ENCODE measurements around the gene ZNF438.
"Not testable (repeated sequence)": the region's sequence is repeated elsewhere in the genome, so short reads cannot be mapped to it uniquely, and the experiment has no call there.

ZNF438 gene

GRCh38 chr10:30984563-30985328 lies 46.9 kb downstream of the ZNF438 start:
- DNase-seq: no peak

GRCh38 chr10:30983209-30983608 lies 48.5 kb downstream of the ZNF438 start:
- DNase-seq: not testable (repeated sequence)

GRCh38 chr10:30980951-30981616 lies 50.6 kb downstream of the ZNF438 start:
- no peak for DNase-seq

GRCh38 chr10:30979956-30980355 lies 51.7 kb downstream of the ZNF438 start:
- no peak for DNase-seq

- no peak for DNase-seq
Observed at GRCh38 chr10:30978843-30979242, 52.8 kb downstream of the ZNF438 start.

- DNase-seq: no peak
Observed at GRCh38 chr10:30977385-30977784, 54.3 kb downstream of the ZNF438 start.

- no peak for DNase-seq
Observed at GRCh38 chr10:30974773-30975415, 56.8 kb downstream of the ZNF438 start.

- DNase-seq: no peak
Observed at GRCh38 chr10:30974355-30974754, 57.3 kb downstream of the ZNF438 start.

GRCh38 chr10:30973737-30974136 lies 57.9 kb downstream of the ZNF438 start:
- DNase-seq: no peak

GRCh38 chr10:30970760-30971460 lies 60.8 kb downstream of the ZNF438 start:
- DNase-seq: no peak

- DNase-seq: no peak
Observed at GRCh38 chr10:30968711-30969110, 63.0 kb downstream of the ZNF438 start.

- DNase-seq: no peak
Observed at GRCh38 chr10:30967650-30968410, 63.8 kb downstream of the ZNF438 start.

GRCh38 chr10:30963992-30964930 lies 67.4 kb downstream of the ZNF438 start:
- DNase-seq: no peak

- DNase-seq: no peak
Observed at GRCh38 chr10:30962522-30962921, 69.1 kb downstream of the ZNF438 start.

GRCh38 chr10:30959836-30960210 lies 71.8 kb downstream of the ZNF438 start:
- DNase-seq: no peak

GRCh38 chr10:30949218-30949617 lies 82.4 kb downstream of the ZNF438 start:
- not testable (repeated sequence) for DNase-seq

- no peak for DNase-seq
Observed at GRCh38 chr10:30944005-30944404, 87.7 kb downstream of the ZNF438 start.

GRCh38 chr10:30943451-30943850 lies 88.2 kb downstream of the ZNF438 start:
- no peak for DNase-seq

GRCh38 chr10:30940256-30940655 lies 91.4 kb downstream of the ZNF438 start:
- DNase-seq: no peak

- no peak for DNase-seq
Observed at GRCh38 chr10:30939643-30940251, 91.9 kb downstream of the ZNF438 start.

GRCh38 chr10:30935078-30935477 lies 96.6 kb downstream of the ZNF438 start:
- DNase-seq: no peak
